HL-60/S4 treated with retinoic acid at 250 ng/mL for 4 days and 3 days (cell line): ENCODE results near the gene SMIM10L2A.
"Not testable (repeated sequence)": the region's sequence is repeated elsewhere in the genome, so short reads cannot be mapped to it uniquely, and the experiment has no call there.

Experiments
- in situ Hi-C: fragments of 300-500 bp; cut with MboI; formaldehyde crosslinking; loops from 2 replicates; pipeline ENCODE4 v1.7.0; 2022; ENCODE audit warnings: low sequenced_read_pairs

Gene SMIM10L2A

DNA sequence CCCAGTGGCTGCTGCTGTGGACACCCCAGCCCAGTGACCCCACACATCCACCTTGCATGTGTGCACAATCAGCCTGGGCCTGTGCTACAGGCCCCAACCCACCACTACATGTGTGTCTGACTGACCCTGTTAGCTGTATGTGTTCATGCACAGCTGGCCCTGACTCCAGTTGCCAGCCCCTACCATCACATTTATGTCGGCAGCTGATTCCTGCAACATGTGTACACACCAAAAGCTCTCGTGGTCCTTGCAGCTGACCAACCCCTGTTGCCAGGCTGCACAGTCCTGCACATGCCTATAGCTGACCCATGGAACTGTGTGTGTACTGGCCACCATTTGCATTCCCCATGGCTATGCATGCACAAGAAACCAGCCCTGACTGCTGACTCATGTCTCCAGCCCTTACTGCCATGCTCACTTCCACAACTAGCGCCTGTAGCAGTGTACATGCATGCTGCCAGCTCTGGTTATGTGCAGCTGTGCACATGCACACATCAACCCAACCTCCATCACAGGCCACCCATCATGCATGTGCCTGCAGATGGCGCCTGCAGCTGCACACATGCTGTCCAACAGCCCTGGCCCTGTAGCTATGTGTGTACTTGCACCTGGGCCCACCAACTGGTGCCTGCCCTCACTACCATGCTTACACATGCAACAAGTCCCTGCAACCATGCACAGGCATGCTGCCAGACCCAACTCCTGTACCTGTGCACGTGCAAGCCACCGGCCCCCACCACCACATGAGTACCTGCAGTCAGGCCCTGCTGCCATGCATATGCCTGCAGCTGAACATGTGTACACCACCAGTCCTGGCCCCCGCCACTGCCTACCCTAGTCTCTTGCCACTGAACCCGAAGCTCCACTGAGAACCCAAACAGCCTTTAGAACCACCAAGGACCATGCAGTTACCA is 28.1 kb downstream of the SMIM10L2A start:
- in situ Hi-C loops: no loop called here

DNA sequence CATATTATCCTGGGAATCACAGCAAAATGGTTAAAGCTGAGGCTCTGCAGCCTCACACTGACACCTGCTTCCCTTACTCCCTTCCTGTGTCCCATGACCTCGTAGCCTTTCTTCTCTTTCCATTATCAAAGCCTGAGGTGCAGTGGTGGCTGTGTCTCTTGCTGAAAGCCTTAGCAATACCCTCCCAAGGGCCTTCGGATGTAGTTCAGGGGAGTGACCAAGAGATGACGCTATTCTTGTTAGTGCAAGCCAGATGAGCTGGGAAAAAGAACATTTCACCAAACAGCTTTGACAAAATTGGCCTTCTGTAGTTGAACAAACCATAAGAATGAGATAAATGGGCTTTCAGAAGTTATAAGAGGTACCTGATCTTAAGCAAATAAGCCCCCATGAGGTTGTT is 31.6 kb downstream of the SMIM10L2A start:
- in situ Hi-C loops: no loop called here

DNA sequence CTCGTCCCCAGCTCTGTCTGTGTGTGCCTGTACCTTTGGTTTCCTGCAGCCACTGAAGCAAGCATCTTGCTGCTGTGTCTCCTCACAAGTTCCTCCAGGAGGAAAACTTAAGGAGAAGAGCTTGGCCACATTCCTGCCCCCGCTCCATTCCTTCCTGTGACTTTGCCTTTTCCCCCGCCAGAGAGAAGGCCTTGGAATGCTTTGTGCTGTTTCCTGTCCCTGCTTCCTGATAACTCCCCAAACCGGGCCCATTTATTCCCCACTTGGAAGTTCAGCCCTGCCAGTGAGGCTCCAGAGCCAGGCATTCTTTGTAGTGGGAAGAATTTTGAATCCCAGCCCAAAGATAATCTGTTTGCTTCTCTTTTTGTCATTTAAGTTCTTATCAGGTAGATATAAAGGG is 33.1 kb downstream of the SMIM10L2A start:
- in situ Hi-C loops: no loop called here

DNA sequence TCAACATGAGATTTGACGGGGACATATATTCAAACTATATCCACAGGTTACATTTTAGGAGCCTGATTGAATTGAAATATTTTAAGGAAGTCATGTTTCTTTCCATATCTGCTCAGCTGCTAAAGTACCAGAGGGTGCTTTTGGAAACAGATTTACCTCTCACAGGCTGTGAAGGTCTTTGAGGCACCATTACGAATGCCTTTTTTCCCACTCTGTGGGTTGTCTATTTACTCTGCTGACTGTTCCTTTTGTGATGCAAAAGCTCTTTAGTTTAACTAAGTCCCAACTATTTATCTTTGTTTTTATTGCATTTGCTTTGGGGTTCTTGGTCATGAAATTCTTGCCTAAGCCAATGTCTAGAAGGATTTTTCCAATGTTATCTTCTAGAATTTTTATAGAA is 40.0 kb downstream of the SMIM10L2A start:
- in situ Hi-C loops: not testable (repeated sequence)

DNA sequence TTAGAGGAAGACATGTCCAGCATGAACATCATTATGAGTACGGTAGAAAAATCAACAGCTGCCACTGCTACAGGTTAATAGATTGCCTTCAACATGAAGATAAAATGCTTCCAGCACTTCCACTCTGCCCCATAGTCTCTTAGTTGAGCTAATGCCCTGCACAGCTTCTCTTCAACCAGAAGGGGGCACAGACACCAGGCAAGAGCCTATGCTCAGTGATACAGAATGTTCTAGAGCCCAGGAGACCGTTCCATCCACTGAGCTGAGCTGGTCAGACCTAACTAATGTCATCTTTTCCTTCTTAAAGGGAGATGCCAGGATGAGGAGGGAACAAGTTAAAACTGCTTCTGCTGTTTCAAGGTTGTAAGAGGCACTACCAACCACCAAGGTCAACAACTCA is 42.2 kb downstream of the SMIM10L2A start:
- in situ Hi-C loops: no loop called here

DNA sequence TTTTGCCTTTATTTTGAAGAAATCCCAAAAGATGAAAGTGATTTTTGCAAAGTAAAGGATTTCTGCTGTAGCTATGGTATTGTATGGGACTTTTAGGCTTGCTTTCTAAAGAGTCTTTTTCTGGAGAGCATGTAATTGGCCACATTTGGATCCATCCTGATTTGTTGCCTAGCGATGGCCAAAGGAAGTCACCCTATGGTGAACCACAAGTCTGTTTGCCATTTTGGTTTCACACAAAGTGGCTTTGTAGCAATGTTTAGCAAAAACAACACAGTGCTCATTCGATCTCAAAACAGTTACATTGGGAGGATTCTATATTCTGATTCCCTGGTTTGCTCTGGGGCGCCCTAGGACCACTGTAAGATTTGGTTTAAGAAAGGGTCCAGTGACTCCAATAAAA is 54.6 kb downstream of the SMIM10L2A start:
- in situ Hi-C loops: no loop called here

DNA sequence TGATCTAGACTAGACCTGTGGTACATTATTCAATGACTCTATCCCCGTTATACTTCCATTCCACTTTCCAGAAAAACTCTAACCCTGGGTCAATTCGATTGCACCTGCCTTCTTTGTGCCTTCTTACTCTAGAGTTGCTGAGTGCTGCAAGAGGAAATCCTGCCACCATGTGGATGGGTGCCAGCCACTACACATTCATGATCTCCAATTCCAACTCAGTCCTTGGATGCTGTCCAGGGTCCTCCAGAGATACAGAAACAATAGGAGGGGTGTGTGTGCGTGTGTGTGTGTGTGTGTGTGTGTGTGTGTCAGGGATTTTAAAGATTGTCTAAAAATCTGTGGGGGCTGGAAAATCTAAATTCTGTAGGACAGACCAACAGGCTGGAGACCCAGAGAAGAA is 55.8 kb downstream of the SMIM10L2A start:
- in situ Hi-C loops: no loop called here
